Measurements from ENCODE around the gene ACOXL. TPM values are rescaled to one million over a fixed set of nuclear protein-coding genes. Genes with fewer than 3 reads are reported as not detected.

The ACOXL gene
- total and polyA plus RNA-seq, 2 of the 8 experiments (the other 6 are each of a cell fraction or from before 2014, with no cell fraction given): 11.4 to 20.6 TPM

DNA sequence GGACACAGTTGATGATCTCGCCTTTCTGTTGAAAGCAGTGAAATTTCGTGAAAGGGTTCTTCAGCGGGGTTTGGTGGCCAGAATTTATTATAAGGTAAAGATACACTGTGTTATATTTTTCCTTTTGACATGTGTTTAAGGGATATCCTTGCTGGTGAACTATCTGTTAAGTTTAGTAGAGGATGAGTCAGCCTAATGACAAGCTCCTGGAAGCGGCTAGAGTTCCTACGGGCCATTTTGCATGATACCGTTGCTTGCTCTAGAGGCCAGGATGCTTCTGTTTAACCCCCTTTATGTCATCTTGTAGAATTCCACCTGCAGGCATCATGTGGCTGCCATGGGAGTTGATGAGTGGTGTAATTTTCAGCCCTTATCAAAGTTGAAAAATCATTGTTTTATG lies 263.5 kb downstream of the ACOXL start:
- POLR2A ChIA-PET (ENCODE audit: partially characterized antibody): no interaction called here
- H2BK15ac ChIP-seq (ENCODE audit: low read length): no peak overlapping the region
- H2BK5ac ChIP-seq (ENCODE audit: low read depth, low read length): no peak overlapping the region
- WGBS, 2 experiments (ENCODE audit: extremely low coverage in 1 of 2, insufficient coverage in 1 of 2, insufficient read length in 1 of 2, insufficient replicate concordance in 2 of 2, low coverage in 1 of 2, low lambda C conversion rate in 2 of 2, missing lambda C conversion rate in 1 of 2): 91% methylated on average over 6 of the region's 6 CpGs; no CpG with 5 or more reads in 1 of the 2 experiments
- no peak for TF ChIP-seq SP2 (IDR thresholded peaks at IDR 0.05; ENCODE audit: low read length)
- no peak for TF ChIP-seq RXRA (IDR thresholded peaks at IDR 0.05; ENCODE audit: insufficient read depth, low read depth, low read length)
- no peak for TF ChIP-seq CEBPB (IDR thresholded peaks at IDR 0.05; ENCODE audit: low read depth, low read length)
- no peak for TF ChIP-seq MAX (IDR thresholded peaks at IDR 0.05)
- no peak for TF ChIP-seq POLR2AphosphoS5 (IDR thresholded peaks at IDR 0.05; ENCODE audit: low read depth, low read length)
- no peak for TF ChIP-seq ASH2L (IDR thresholded peaks at IDR 0.05; ENCODE audit: low read length)
- TF ChIP-seq, protein P1, sequence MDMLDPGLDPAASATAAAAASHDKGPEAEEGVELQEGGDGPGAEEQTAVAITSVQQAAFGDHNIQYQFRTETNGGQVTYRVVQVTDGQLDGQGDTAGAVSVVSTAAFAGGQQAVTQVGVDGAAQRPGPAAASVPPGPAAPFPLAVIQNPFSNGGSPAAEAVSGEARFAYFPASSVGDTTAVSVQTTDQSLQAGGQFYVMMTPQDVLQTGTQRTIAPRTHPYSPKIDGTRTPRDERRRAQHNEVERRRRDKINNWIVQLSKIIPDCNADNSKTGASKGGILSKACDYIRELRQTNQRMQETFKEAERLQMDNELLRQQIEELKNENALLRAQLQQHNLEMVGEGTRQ (IDR thresholded peaks at IDR 0.05; ENCODE audit: low read length): no peak
- no peak for TF ChIP-seq HDAC2 (IDR thresholded peaks at IDR 0.05; ENCODE audit: borderline replicate concordance in 1 of 2, low read depth in 2 of 2, low read length in 2 of 2)
- no peak for TF ChIP-seq CBX5 (IDR thresholded peaks at IDR 0.05; ENCODE audit: low read depth, low read length)
- no peak for TF ChIP-seq EP300 (IDR thresholded peaks at IDR 0.05; ENCODE audit: borderline replicate concordance in 1 of 2, low read depth in 2 of 2, low read length in 2 of 2)
- no peaks in the 10 kb centered on the region for H3K9me3 ChIP-seq (ENCODE audit: insufficient read depth in 2 of 2, low read depth in 1 of 2, low read length in 1 of 2)
- H3K18ac ChIP-seq (ENCODE audit: extremely low read depth, low read length): no peak overlapping the region
- H2AK5ac ChIP-seq (ENCODE audit: low read depth, low read length): no peak overlapping the region
- H4K20me1 ChIP-seq (replicated peaks in 1 of 2; ENCODE audit: control insufficient read depth in 1 of 2, insufficient read depth in 2 of 2, low read length in 2 of 2): no peaks in the 10 kb centered on the region
- H3K23ac ChIP-seq (ENCODE audit: insufficient read length): no peak overlapping the region
- no peaks in the 10 kb centered on the region for H3K27me3 ChIP-seq (replicated peaks in 1 of 4; ENCODE audit: control insufficient read depth in 3 of 4, extremely low read depth in 1 of 4, insufficient read depth in 3 of 4, low read length in 3 of 4)
- no peak overlapping the region for H4K5ac ChIP-seq (ENCODE audit: insufficient read length, low read depth, low read length)
- no peak overlapping the region for H2AFZ ChIP-seq (ENCODE audit: low read length)
- H4K8ac ChIP-seq (ENCODE audit: extremely low read depth, insufficient read depth, low read length): no peak overlapping the region
- no peaks in the 10 kb centered on the region for H3K23me2 ChIP-seq (ENCODE audit: low read depth, low read length)
- H3K56ac ChIP-seq (replicated peaks; ENCODE audit: insufficient read length, low read depth, low read length): no peak overlapping the region
- no peaks in the 10 kb centered on the region; a peak in 1 of 7 replicates for H3K4me1 ChIP-seq (replicated peaks in 1 of 4; ENCODE audit: control insufficient read depth in 3 of 4, insufficient read depth in 4 of 4, low read length in 3 of 4)
- no peak for DNase-seq (ENCODE audit: low read depth in 1 of 2, low spot score in 2 of 2)
- H3K4me3 ChIP-seq (ENCODE audit: extremely low read depth in 1 of 4, insufficient read depth in 2 of 4, low read depth in 3 of 4, low read length in 4 of 4): no peak overlapping the region
- no peaks in the 10 kb centered on the region; a peak in 3 of 8 replicates for H3K36me3 ChIP-seq (ENCODE audit: control insufficient read depth in 2 of 4, insufficient read depth in 4 of 4, low read length in 3 of 4)
- no peak overlapping the region for H2BK120ac ChIP-seq (replicated peaks; ENCODE audit: low read depth, low read length)
- H3K14ac ChIP-seq (ENCODE audit: insufficient read length): no peak overlapping the region
- no peak for FAIRE-seq
- no peak overlapping the region for H4K91ac ChIP-seq (replicated peaks; ENCODE audit: insufficient read length, low read length)
- no peak overlapping the region for H3K4ac ChIP-seq (replicated peaks; ENCODE audit: insufficient read length, low read depth, low read length)
- CTCF ChIA-PET (ENCODE audit: partially characterized antibody): interaction anchor here (2.2 kb wide), 1 partner anchor 184 kb away, joined by 6 read pairs; no protein-coding TSS in a partner anchor
- H3K4me2 ChIP-seq (ENCODE audit: insufficient read depth in 1 of 2, low read depth in 2 of 2, low read length in 2 of 2): no peak overlapping the region
- H3K79me1 ChIP-seq (ENCODE audit: low read depth, low read length): no peaks in the 10 kb centered on the region
- H3K27ac ChIP-seq (ENCODE audit: low read depth, low read length): no peak overlapping the region
- no peak overlapping the region for H3K9ac ChIP-seq (replicated peaks in 1 of 4; ENCODE audit: extremely low read depth in 1 of 4, low read depth in 3 of 4, low read length in 3 of 4)
- H2BK20ac ChIP-seq (ENCODE audit: low read length): no peak overlapping the region
- H3K79me2 ChIP-seq (ENCODE audit: control insufficient read depth in 1 of 2, insufficient read depth in 2 of 2, low read length in 2 of 2): no peaks in the 10 kb centered on the region
- no peak overlapping the region for H2BK12ac ChIP-seq (ENCODE audit: low read depth, low read length)
